CD4-positive, alpha-beta T cell treated with Interleukin-12 subunit alpha and Interleukin-12 subunit beta, for 1 hour (primary cell): ENCODE data around the gene VPS4A.
"Not testable (repeated sequence)": the region's sequence is repeated elsewhere in the genome, so short reads cannot be mapped to it uniquely, and the experiment has no call there.

Source experiments
- DNase-seq: peaks from one replicate; pipeline ENCODE4 v3.0.0-alpha.2; 2020

The VPS4A gene

DNA sequence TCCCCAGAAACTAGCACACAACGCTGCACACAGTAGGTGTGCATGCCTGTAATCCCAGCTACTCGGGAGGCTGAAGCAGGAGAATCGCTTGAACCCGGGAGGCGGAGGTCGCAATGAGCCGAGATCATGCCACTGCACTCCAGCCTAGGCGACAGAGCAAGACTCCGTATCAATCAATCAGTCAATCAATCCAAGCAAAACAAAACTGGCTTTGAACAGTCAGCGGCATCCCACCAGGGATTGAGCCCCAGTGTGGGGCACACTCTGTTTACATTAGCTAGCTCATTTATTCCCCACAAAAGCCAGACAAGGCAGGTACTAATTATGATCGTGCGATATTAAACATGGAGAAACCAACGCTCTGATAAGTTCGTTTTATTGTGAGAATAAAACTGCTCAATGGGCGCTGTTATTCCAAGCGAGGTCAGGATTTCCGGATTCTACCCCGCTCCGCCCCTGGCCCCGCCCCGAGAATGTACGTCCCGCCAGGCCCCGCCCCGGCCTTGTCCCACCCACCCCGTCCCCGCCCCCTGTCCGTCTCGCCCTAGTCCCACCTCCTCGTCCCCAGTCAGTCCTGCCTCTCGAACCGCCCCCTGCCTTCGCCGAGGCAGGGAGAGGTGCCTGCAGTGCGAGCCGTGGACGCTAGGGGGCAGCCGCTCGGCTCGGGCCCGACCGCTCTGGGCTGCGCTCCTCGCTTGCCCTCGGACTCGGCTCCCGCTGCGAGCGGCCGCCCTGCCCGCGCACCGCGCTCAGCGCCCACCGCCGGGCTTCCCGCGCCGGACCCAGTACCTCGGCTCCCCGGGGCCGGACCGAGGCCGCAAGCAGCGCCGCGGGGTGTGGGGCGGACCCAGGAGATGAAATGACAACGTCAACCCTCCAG is at the start of gene VPS4A:
VPS4A (plus strand) TSS at position 698 of the 880 bp plus-strand sequence; CDS start at position 860, 162 bp downstream.
- DNase-seq, result peak; percentile 98

DNA sequence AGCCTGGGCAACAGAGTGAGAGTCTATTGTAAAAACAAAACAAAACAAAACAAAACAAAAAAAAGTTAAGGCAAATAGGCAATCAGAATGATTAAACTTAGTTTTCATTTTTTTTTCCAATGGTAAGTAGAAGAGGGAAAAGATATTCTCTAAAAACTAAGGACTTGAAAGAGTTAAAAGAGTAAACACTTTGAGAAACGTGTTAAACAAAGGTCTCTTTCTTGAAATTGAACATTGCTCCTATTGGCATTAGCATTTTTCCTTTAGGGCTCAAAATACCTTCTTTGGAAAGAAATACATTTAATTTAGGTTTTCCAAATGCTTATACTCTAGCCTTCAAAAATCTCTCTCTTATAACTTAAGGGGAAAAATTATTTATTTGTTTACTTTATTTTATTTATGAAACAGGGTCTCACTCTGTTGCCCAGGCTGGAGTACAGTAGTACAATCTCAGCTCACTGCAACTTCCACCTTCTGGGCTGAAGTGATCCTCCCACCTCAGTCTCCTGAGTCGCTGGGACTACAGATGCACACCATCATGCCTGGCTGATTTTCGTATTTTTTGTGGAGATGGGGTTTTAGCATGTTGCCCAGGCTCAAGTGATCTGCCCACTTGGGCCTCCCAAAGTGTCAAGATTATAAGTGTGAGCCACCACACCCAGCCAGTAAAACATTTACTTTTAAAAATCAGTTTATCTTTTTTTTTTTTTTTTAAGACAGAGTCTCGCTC is 44.7 kb upstream of the VPS4A start:
- no peak for DNase-seq

DNA sequence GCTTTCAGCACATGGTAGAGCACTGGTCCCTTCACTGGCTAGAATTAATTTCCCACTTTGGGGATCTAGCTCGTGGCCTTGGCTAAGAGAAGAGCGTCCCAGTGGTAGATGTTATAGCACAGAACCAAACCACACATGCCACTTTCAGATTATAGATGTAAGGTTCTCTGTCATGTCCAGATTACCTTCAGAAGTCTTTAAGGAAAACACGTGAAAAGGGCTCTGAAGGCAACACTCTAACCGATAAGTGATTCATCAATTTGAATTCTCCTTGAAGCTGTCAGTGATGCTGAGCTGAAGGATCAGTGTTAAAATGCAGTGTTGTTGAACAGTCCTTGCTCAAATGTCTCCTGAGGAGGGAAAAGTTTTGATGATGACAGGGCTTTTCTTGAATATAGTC is 43.5 kb upstream of the VPS4A start:
- no peak for DNase-seq

DNA sequence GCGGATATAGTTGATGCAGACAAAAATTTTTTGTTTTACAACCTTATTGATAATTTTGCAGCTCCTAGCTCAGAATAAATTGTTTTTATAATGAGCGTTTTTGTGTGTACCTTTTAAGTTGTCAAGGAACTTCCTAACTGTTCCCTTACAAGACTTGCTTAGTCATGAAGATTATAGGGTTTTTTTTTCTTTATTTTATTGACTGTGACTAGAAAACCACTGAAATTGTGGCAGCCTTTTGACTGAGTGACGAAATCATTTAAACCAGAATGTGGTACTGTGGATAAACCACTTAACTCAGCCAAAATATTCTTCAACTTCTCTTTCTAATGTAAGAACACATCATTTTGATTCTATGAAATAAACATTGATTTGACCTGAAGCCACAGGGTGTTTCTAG is 40.8 kb upstream of the VPS4A start:
- DNase-seq, result no peak

GRCh38 chr16:69270831-69271230 is 40.3 kb upstream of the VPS4A start:
- no peak for DNase-seq

DNA sequence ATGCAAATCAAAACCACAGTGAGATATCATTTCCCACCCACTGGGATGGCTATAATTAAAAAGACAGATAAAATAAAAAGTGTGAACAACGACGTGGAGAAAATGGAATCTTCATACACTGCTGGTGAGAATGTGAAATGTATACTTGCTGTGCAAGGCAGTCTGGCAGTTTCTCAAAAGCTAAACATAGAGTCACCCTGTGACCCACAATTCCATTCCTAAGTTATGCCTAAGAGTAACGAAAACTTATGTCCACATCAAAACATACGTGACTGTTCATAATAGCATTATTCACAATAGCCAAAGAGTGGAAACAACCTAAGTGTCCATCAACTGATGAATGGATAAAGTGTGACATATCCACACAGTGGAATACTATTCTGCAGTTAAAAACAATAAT is 38.1 kb upstream of the VPS4A start:
- DNase-seq, result no peak

- no peak for DNase-seq
Observed at GRCh38 chr16:69274699-69275235, 36.4 kb upstream of the VPS4A start.

DNA sequence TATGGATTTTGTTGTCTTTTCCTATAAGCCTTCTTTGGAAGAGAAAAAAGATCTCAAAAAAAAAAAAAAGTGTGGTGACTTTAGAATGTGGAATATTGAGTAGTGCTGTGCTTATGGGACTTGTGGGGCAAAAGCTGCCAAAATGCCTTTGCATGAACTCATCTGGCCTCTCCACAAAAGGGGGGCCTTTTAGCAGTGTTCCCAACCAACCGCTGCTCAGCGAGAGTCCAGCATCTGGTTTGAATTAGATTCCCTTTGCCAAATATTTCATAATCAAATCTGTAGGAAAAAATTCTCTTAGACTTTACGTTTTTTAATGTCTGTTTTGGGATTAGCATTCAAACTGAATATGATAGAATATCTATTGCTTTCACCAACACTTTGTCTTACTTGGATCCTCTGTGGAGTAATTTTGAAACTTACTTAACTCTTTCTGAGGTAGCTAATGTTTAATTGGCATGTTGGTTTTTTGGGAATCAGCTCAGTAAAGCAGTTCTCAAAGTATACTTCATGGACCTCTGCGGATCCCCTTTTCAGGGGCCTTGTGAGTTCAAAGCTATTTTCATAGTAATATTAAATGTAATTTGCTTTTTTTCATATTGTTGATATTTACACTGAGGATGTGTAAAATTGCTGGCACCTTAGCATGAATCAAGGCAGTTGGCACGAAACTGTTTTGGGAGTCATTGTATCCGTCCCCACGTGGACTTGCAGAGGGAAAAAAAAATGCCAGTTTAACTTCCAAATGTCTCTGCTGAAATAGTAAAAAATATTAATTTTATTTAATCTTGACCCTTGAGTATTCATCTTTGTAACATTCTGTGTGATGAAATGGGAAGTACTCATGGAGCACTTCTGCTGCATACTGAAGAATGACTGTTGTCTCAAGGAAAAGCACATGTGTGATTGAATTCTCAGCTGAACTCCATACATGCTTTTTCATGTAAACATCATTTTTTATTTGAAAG is 34.7 kb upstream of the VPS4A start:
- no peak for DNase-seq

- no peak for DNase-seq
Observed at GRCh38 chr16:69277413-69277812, 33.7 kb upstream of the VPS4A start.

- DNase-seq, result no peak
Observed at GRCh38 chr16:69283851-69284250, 27.3 kb upstream of the VPS4A start.

GRCh38 chr16:69285240-69285639 is 25.9 kb upstream of the VPS4A start:
- no peak for DNase-seq

DNA sequence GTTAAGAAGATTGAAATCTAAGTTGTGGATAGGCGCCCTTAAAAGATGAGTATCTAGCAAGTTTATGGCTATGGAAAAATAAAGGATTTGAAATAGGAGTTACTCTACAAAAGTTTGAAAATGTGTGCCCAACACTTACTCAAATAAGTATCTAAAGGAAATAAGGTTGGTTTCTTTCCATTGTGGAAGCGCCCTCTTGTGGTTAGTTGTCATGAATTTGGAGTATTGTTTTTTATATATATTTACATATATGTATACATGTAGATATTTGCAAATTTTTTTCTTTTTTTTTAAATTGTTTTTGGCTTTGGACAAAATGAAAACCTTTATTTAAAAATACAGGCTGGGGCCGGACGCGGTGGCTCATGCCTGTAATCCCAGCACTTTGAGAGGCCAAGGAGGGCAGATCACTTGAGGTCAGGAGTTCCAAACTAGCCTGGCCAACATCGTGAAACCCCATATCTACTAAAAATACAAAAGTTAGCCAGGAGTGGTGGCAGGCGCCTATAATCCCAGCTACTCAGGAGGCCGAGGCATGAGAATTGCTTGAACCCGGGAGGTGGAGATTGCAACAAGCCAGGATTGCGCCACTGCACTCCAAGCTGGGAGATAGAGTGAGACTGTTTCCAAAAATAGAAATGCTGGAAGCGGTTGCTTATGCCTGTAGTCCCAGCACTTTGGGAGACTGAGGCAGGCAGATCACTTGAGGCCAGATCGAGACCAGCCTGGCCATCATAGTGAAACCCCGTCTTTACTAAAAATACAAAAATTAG is 24.0 kb upstream of the VPS4A start:
- DNase-seq, result peak; percentile 73

DNA sequence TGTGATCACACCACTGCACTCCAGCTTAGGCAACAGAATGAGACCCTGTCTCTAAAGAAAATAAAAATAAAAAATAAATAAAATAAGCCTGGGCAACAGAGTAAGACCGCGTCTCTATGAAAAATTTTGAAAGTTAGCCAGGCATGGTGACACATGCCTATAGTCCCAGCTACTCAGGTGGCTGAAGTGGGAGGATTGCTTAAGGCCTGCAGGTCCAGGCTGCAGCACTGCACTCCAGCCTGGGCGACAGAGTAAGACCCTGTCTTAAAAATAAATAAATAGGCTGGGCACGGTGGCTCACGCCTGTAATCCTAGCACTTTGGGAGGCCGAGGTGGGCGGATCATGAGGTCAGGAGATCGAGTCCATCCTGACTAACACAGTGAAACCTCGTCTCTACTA is 19.5 kb upstream of the VPS4A start:
- DNase-seq, result not testable (repeated sequence)

DNA sequence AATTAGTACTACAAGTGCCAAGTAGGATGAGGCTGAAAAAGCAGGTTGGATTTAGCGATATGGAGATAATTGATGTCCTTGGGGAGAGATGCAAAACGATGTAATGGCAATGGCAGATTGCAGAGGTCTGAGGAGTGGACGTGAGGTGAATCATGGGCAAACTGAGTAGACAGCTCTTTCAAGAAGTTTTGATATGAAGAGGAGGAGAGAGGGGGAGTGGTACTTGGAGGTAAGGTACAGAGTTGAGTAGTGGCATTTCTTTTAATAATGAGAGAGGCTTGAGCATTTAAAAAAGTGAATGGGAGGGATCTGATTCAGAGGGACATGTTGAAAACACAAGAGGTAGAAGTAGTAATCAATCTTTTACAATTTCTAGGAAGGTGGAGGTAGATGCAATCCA is 17.7 kb upstream of the VPS4A start:
- no peak for DNase-seq

GRCh38 chr16:69294051-69294450 is 17.1 kb upstream of the VPS4A start:
- no peak for DNase-seq

- DNase-seq, result not testable (repeated sequence)
Observed at GRCh38 chr16:69296771-69297170, 14.4 kb upstream of the VPS4A start.

GRCh38 chr16:69298261-69298660 is 12.9 kb upstream of the VPS4A start:
- no peak for DNase-seq

GRCh38 chr16:69301187-69301586 is 10.0 kb upstream of the VPS4A start:
- DNase-seq, result no peak

GRCh38 chr16:69301861-69302260 is 9.3 kb upstream of the VPS4A start:
- DNase-seq, result no peak

DNA sequence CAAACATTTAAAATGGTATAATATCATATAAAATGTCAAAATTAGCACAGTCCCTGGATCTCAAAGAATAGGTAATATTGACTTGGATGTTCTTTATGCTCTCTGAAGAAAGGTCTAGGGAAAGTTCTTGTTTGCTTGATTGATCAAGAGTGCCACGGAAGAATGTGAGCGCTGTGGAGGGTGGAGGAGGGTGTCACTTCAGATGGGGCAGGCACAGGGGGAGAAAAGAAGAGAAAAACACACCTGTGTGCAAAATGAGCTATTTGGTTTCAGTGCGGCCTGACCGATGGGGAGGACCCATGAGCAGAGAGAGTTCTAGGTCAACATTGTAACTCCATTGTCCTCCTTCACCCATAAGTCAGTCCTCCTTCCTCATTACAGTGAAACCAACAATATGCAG is 8.8 kb upstream of the VPS4A start:
- DNase-seq, result no peak

GRCh38 chr16:69306031-69306430 is 5.1 kb upstream of the VPS4A start:
- no peak for DNase-seq

DNA sequence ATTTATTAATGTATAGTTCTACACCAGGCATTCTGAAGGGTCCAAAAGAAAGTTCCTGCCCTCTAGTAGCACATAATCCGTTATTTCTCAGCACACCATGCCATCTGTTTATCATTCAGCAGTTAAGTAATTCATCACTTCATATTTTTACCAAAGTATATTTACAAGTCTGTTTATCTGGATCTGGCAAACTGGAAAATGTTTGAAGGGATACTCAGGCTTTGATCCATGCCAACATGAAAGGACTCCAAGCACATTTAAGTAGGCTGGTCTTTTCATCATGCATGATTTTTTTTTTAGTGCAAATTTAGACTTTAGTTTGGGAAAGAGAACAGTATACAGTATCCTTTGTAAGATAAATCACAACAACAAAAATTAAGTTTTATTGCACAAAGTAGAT is 4.1 kb upstream of the VPS4A start:
- no peak for DNase-seq
